Endothelial cell of hepatic sinusoid (primary cell): ENCODE measurements around the gene BANP.
"Not testable (repeated sequence)": the region's sequence is repeated elsewhere in the genome, so short reads cannot be mapped to it uniquely, and the experiment has no call there.

Experiments used
- in situ Hi-C: cut with HindIII; loops from 2 replicates; pipeline ENCODE4 v1.10.0; 2017; ENCODE audit warnings: low sequenced_read_pairs

BANP gene

GRCh38 chr16:88098731-88099562, 147.7 kb downstream of the BANP start:
- in situ Hi-C loops, result loop anchor here (5.0 kb wide), 1 partner anchor 37 kb away; no protein-coding TSS in a partner anchor

- in situ Hi-C loops, result loop anchor here (5.0 kb wide), 1 partner anchor 37 kb away; no protein-coding TSS in a partner anchor
These were observed 148.3 kb downstream of the BANP start for GRCh38 chr16:88099563-88099890.

GRCh38 chr16:88099956-88100355, 148.7 kb downstream of the BANP start:
- in situ Hi-C loops, result loop anchor here (5.0 kb wide), 1 partner anchor 38 kb away; no protein-coding TSS in a partner anchor

GRCh38 chr16:88100801-88101622, 149.8 kb downstream of the BANP start:
- in situ Hi-C loops, result not testable (repeated sequence)

GRCh38 chr16:88101623-88102105, 150.4 kb downstream of the BANP start:
- in situ Hi-C loops, result not testable (repeated sequence)

GRCh38 chr16:88102597-88102996, 151.4 kb downstream of the BANP start:
- in situ Hi-C loops, result no loop called here

GRCh38 chr16:88103011-88103410, 151.8 kb downstream of the BANP start:
- in situ Hi-C loops, result no loop called here

GRCh38 chr16:88103581-88104188, 152.5 kb downstream of the BANP start:
- in situ Hi-C loops, result no loop called here

GRCh38 chr16:88104363-88104762, 153.1 kb downstream of the BANP start:
- in situ Hi-C loops, result not testable (repeated sequence)

GRCh38 chr16:88105574-88106140, 154.4 kb downstream of the BANP start:
- in situ Hi-C loops, result not testable (repeated sequence)

- in situ Hi-C loops, result not testable (repeated sequence)
These were observed 155.3 kb downstream of the BANP start for GRCh38 chr16:88106566-88106965.

GRCh38 chr16:88108762-88109161, 157.5 kb downstream of the BANP start:
- in situ Hi-C loops, result no loop called here

- in situ Hi-C loops, result not testable (repeated sequence)
These were observed 158.7 kb downstream of the BANP start for GRCh38 chr16:88109726-88110621.

GRCh38 chr16:88110875-88111494, 159.8 kb downstream of the BANP start:
- in situ Hi-C loops, result not testable (repeated sequence)

GRCh38 chr16:88111976-88112375, 160.7 kb downstream of the BANP start:
- in situ Hi-C loops, result not testable (repeated sequence)

- in situ Hi-C loops, result no loop called here
These were observed 162.4 kb downstream of the BANP start for GRCh38 chr16:88113545-88114045.

- in situ Hi-C loops, result not testable (repeated sequence)
These were observed 163.5 kb downstream of the BANP start for GRCh38 chr16:88114541-88115228.

- in situ Hi-C loops, result no loop called here
These were observed 164.9 kb downstream of the BANP start for GRCh38 chr16:88116121-88116520.

- in situ Hi-C loops, result no loop called here
These were observed 166.2 kb downstream of the BANP start for GRCh38 chr16:88117476-88117868.
